HG03280 (cell line): ENCODE results near the gene SLC12A8.

ENCODE experiments used
- ATAC-seq: cut with Tn5 transposase; IDR thresholded peaks from one replicate; pipeline ENCODE4 v1.9.1; 2021; ENCODE audit warnings: mild to moderate bottlenecking, moderate library complexity; ENCODE audit not compliant: unreplicated experiment

Gene SLC12A8

GRCh38 chr3:125212509-125213363 lies at the start of gene SLC12A8:
SLC12A8 (minus strand) TSS chr3:125212748; CDS start chr3:125211349, 1,399 bp downstream.
- ATAC-seq, result no peak

GRCh38 chr3:125262161-125262560 lies 49.6 kb upstream of the SLC12A8 start:
- no peak for ATAC-seq

GRCh38 chr3:125261031-125261430 lies 48.5 kb upstream of the SLC12A8 start:
- ATAC-seq, result no peak

GRCh38 chr3:125260158-125260557 lies 47.6 kb upstream of the SLC12A8 start:
- ATAC-seq, result no peak

GRCh38 chr3:125257536-125257935 lies 45.0 kb upstream of the SLC12A8 start:
- no peak for ATAC-seq

- no peak for ATAC-seq
Measured at GRCh38 chr3:125256675-125257074, 44.1 kb upstream of the SLC12A8 start.

- ATAC-seq, result no peak
Measured at GRCh38 chr3:125250973-125251372, 38.4 kb upstream of the SLC12A8 start.

GRCh38 chr3:125246237-125246636 lies 33.7 kb upstream of the SLC12A8 start:
- ATAC-seq, result no peak

- ATAC-seq, result no peak
Measured at GRCh38 chr3:125245521-125245920, 33.0 kb upstream of the SLC12A8 start.

GRCh38 chr3:125240496-125240895 lies 27.9 kb upstream of the SLC12A8 start:
- ATAC-seq, result no peak

GRCh38 chr3:125239266-125239665 lies 26.7 kb upstream of the SLC12A8 start:
- no peak for ATAC-seq

- no peak for ATAC-seq
Measured at GRCh38 chr3:125238759-125239158, 26.2 kb upstream of the SLC12A8 start.

- no peak for ATAC-seq
Measured at GRCh38 chr3:125236331-125236903, 23.9 kb upstream of the SLC12A8 start.

- no peak for ATAC-seq
Measured at GRCh38 chr3:125234831-125235230, 22.3 kb upstream of the SLC12A8 start.

- ATAC-seq, result no peak
Measured at GRCh38 chr3:125232401-125232800, 19.9 kb upstream of the SLC12A8 start.

- ATAC-seq, result no peak
Measured at GRCh38 chr3:125231895-125232294, 19.3 kb upstream of the SLC12A8 start.

- ATAC-seq, result no peak
Measured at GRCh38 chr3:125229707-125230106, 17.2 kb upstream of the SLC12A8 start.

- ATAC-seq, result no peak
Measured at GRCh38 chr3:125229168-125229567, 16.6 kb upstream of the SLC12A8 start.

- ATAC-seq, result no peak
Measured at GRCh38 chr3:125221831-125222230, 9.3 kb upstream of the SLC12A8 start.

GRCh38 chr3:125220727-125221429 lies 8.3 kb upstream of the SLC12A8 start:
- ATAC-seq, result no peak

- ATAC-seq, result no peak
Measured at GRCh38 chr3:125220183-125220582, 7.6 kb upstream of the SLC12A8 start.

GRCh38 chr3:125219261-125219701 lies 6.7 kb upstream of the SLC12A8 start:
- ATAC-seq, result no peak
